Activated CD8-positive, alpha-beta memory T cell treated with anti-CD3 and anti-CD28 coated beads, Interleukin-2, amount 50 U/mL, for 48 hours (primary cell): ENCODE results near the gene NOP9.

Source experiments
- DNase-seq: peaks from one replicate; pipeline ENCODE4 v3.0.0-alpha.2; 2020

Gene NOP9

DNA sequence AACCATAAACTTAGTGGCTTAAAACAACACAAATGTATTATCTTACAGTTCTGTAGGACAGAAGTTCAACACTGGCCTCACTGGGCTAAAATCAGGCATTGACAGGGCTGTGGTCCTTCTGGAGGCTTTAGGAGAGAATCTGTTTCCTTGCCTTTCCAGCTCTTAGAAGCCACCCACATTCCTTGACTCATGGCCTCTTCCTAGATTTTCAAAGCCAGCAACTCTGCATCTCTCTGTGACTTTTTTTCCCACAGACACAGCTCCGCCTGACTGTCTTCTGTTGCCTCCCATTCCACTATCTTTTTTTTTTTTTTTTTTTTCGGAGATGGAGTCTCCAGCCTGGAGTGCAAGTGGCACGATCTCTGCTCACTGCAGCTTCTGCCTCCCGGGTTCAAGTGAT, 56.6 kb downstream of the NOP9 start:
- no peak for DNase-seq
